MM.1S (cell line): ENCODE results near the gene IL22RA1.

Experiments used
- CTCF ChIP-seq: fragments of 300-600 bp; sonication (generic); IDR thresholded peaks from 2 replicates; pipeline ENCODE4 v1.5.1; 2016; ENCODE audit warnings: antibody characterized with exemption, low read length, mixed read lengths
- EZH2 ChIP-seq: fragments of 300-600 bp; sonication (generic); optimal IDR thresholded peaks from 2 replicates; pipeline ENCODE3; 2017; ENCODE audit warnings: low read depth, mild to moderate bottlenecking, antibody characterized with exemption, low read length, mixed read lengths
- EZH2phosphoT487 ChIP-seq: fragments of 300-600 bp; sonication (generic); IDR thresholded peaks from 2 replicates; pipeline ENCODE4 v1.6.1; 2018; ENCODE audit warnings: antibody characterized with exemption, low read length

GRCh38 chr1:24119489-24119858, 23.5 kb downstream of the IL22RA1 start:
- no peak for TF ChIP-seq CTCF
- TF ChIP-seq EZH2 = no peak
- no peak for TF ChIP-seq EZH2phosphoT487
